Measurements from ENCODE around the gene CFAP61.

- no peak for TF ChIP-seq FOSL2 (IDR thresholded peaks at IDR 0.05; ENCODE audit: borderline replicate concordance, low read depth)
- TF ChIP-seq EP300 (IDR thresholded peaks at IDR 0.05; ENCODE audit: borderline replicate concordance in 1 of 2, low read depth in 1 of 2, low read length in 1 of 2), result peak in 1 of 2 experiments; percentile 46; a peak in 1 of 4 replicates
- peak; percentile 56 for TF ChIP-seq CTCF (IDR thresholded peaks at IDR 0.05)
- peak; percentile 78 for TF ChIP-seq TAF1 (IDR thresholded peaks at IDR 0.05; ENCODE audit: borderline replicate concordance, low read depth, low read length)
- 0 out of 2 replicates have a peak, but pooled peaks have one; percentile 17 for TF ChIP-seq YY1 (IDR thresholded peaks at IDR 0.05; ENCODE audit: low read depth)
- TF ChIP-seq REST (IDR thresholded peaks at IDR 0.05; ENCODE audit: low read depth, low read length), result no peak
- peak; percentile 87 for TF ChIP-seq CHD2 (IDR thresholded peaks at IDR 0.05; ENCODE audit: low read length, partially characterized antibody)
- TF ChIP-seq RAD21 (IDR thresholded peaks at IDR 0.05; ENCODE audit: low read length), result peak; percentile 34
- no peak for TF ChIP-seq GATA2 (CRISPR knock-in tag; IDR thresholded peaks at IDR 0.05)
- TF ChIP-seq RCOR1 (IDR thresholded peaks at IDR 0.05; ENCODE audit: low read length), result 0 out of 2 replicates have a peak, but pooled peaks have one; percentile 30
- TF ChIP-seq, protein P1, sequence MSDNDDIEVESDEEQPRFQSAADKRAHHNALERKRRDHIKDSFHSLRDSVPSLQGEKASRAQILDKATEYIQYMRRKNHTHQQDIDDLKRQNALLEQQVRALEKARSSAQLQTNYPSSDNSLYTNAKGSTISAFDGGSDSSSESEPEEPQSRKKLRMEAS (IDR thresholded peaks at IDR 0.05; ENCODE audit: low read depth), result peak; percentile 91
Observed at GRCh38 chr20:20017001-20017843, 35.1 kb upstream of the CFAP61 start, which contains the start of gene NAA20.
